Effector CD8-positive, alpha-beta T cell (primary cell): ENCODE measurements around the gene EEF1AKMT3.
"Not testable (repeated sequence)": the region's sequence is repeated elsewhere in the genome, so short reads cannot be mapped to it uniquely, and the experiment has no call there.

Source experiments
- DNase-seq: peaks from one replicate; lab custom pipeline; 2025; lab: John Stamatoyannopoulos, UW

EEF1AKMT3 gene

DNA sequence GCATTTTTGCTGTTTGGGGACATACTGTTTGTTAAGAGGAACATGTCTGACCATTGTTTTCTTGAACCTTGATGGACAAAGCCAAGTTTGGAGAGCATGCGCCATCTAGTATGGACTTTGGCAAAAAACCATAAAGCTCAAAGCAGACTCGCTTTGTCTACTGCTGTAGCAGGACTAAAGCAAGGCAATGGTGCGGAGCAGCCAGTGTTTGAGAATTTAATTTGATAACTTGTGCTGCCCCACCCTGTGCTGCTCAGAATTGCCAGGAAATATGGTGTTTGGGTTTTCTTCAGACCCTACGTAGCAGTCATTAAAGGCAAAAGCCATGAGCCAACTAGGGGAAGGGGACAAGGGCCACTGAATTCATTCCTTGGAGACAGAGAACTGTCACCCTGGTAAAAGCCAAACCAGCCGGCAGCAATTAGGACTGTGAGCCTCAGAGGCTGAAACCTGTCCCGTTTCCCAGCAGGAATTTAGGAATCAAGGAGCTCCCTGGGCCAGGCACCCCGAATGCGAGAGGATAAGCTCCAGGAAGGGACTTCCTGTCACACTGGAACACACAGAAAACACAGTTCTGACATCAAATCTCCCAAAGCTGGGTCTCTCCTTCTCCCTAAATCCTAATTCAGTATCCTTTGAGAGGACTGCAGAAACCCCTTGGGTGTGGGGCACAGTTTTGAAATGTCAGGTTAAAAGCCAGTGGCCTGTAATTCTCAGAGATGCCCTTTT lies 45.0 kb downstream of the EEF1AKMT3 start:
- DNase-seq = no peak

DNA sequence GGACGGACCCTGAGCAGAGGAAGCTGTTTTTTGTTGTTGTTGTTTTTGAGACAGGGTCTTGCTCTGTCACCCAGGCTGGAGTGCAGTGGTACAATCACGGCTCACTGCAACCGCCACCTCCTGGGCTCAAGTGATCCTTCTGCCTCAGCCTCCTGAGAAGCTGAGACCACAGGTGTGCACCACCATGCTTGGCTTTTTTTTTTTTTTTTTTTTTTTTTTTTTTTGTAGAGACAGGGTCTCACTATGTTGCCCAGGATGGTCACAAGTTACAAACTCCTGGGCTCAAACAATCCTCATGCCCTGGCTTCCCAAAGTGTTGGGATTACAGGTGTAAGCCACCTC lies 45.5 kb downstream of the EEF1AKMT3 start:
- DNase-seq = not testable (repeated sequence)

DNA sequence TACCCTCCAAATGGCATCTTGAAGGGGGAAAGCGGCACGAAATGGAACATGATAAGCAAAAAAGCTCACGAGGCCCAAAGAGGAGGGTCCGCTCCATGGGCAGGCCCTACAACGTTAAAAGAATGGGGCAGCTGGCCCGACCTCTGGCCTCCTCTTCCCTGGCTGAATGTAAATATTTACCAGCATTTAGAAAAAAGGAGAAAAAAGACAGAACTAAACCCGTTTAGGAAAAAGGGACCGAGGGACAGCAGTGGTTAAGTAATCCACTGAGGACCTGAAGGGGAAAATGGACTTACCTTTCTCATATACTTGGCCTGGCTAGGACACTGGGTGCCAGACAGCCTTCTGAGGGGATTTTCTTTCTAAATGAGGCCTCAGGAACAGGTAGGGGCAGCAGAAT lies 47.7 kb downstream of the EEF1AKMT3 start:
- not testable (repeated sequence) for DNase-seq

DNA sequence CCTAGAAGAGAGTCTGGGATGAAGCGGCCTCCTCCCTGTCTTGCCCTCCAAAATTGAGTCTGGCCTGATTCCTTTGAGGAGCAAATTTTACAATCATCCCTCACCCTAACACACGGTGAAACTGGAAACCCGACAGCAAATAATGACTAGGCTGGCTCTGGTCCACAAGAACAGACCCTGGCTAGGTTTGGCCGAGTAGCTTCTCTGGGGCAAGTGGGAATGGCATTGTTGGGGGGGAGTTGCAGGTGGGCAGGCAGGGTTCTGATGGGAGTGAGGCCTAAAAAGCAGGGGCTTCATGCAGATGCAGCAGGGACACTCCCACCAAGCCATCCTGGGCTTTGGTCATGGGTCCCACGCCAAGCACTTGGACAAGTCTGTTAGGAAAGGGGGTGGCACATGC lies 48.6 kb downstream of the EEF1AKMT3 start:
- DNase-seq = not testable (repeated sequence)

DNA sequence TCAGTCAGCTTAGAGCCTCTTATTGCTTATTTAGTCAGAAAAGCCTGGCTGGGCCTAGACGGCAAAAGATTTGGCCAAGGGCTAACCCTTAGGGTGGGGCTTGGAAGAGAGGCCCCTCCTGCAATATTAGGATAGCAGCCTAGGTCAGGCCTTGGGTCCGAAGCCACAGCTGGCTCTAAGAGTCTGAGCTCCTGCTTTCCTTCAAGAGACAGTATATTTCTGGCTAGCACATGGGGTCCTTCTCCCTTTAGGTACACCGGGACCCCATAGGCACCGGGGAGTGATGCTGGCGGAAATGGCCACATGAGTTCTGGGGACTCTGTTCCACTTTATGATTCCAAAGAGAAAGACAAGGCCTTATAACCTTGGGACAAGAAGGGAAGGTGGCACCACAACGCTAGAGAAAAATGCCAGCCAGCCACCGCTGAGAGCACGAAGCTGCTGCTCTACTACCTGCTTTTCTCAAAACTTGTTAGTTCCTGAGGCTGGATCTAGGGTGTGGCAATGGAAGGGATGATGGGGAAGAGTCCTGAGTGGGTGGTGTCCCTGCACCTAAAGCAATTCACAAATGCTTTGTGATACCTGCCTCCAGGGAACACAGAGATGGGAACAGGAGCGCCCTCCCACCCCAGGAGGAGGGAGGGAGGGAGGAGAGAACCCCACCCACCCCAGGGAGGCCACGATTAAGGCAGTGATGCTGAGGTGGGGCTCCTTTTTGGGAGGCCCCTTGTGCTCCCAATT lies 49.2 kb downstream of the EEF1AKMT3 start:
- no peak for DNase-seq

DNA sequence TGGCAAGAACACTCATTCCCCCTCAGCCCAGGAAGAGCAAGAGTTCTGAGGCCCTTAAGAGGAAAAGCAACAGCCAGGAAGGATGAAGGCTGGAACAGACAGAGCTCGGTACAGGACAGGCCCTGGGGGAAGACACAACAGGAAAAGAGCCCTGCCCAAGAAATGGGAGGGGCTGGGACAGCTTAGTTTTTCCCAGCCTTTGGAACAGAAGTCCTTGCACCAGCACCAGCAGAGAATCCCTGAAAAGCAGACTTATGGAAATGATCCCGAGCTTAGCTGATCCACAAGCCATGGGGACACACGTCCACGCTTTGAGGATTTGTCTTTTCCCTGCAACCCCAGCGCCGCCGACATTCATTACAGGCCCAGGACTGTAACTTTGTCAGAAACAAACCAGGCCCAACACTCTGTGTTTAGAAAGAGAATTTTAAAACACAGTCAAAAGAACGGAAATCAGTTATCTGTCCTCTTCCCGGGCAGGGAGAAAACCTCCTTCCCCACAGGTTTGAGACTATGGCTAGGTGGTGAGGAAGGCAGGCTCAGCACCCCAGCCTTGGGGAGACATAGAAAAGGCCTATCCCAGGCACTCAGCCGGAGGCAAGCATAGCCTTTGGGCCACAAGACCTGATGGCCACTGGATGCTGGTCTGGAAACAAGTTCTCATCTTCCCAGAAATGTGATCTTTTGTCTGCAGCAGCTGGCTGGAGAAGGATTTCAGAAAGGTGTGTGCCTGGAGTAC lies 50.1 kb downstream of the EEF1AKMT3 start:
- no peak for DNase-seq

DNA sequence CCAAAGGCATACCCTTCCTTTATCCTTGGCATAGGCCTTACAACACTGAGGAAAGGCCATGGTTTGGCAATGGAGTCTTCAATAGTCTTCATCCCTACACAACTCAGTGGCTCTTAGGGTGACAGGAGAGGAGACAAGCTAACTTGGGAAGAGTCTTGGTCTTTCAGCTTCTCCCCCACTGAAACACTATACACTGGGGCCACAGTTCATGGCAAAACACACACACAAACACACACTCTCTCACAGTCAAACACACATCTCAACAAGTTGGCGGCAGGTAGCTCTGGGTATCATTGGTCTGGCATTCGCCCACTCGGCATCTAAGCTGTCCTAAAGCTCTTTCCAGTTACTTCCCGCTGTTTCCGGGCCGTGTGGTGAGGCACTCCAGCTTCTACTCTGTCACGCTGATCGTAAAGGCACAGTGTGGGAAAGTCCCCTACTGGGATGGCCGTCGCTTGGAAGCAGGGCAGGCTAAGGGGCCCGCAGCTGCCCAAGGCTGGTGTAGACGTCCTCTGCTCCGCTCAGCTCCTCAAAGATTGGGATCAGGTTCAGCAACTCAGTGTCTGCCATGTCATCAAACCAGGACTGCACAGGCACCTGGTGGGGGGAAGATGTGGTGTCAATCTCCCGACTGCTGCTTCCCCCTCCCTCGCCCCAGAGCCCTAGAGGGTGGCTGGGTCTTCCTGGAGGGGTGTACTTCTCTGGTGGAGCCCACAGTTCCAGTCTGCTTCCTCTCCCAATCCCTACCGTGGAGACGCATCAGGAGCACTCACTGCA lies 50.9 kb downstream of the EEF1AKMT3 start:
- DNase-seq = no peak

DNA sequence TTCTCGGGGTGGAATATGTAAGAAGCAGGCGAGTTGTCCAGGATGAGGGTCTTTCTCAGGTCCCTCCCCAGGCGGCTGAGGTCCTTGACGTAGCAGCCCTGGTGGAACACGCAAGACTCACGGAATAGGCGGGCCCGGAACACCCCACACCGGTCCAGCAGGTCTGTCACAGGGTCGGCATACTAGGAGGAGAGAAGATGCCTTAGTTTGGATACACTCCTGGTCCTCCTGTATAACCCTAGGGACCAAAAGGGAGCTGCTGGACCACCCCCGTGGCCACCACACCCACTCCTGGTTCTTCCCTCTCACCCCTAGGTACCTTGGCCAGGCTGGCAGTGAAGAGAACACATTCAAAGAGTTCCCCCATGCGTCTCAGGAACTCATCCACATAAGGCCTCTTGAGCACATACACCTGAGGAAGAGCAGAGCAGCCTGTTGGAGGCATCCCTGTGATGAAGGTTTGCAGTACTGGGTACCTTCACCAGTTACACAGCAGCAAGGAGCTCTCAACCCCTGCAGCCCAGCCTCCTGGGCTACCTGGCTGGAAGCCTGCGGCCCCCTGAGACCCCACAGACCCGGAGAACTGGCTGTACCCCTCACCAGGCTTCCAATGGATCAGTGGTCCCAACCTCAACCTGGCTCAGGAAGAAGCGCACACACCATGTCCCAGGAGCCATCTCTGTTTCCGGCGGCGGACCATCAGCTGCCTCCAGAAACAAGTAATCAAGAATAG lies 51.7 kb downstream of the EEF1AKMT3 start:
- DNase-seq = no peak

DNA sequence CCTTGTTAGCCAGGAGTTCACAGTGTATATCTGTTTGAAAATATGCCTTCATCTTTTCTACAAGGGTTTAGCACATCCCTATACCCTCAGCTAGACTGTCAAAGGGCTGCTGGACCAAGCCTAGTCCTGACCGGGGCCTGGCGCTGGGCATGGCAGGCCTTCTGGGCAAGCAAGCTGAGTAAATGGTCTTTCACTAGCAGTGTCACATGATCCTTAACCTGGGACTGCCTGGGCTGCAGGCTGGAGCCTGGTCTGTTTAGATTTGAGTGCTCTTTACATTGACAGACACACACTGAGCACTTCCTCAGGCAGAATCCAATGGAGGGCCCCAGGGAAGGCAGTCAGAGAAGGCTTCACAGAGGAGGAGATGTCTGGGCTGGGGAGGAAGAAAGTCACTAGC lies 53.0 kb downstream of the EEF1AKMT3 start:
- no peak for DNase-seq

DNA sequence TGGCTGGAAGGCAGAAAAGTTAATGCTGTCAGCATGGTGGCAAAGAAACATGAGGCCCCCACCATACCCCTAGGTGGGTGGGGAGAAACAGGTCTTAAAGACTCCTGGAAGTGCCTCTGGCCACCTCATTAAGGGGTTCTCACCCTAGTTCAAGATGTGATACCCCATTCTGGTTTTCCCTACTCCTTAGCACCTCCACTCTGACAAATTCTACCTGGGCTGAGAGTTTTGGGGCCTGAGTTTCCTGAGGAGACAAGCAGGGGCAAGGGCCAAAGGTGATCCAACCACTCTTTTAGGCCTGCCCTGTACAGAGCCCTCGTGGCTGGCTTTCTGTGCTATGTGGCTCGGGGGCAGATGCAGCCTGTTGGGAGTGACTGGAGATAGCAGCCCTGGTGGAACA lies 54.0 kb downstream of the EEF1AKMT3 start:
- DNase-seq = no peak

DNA sequence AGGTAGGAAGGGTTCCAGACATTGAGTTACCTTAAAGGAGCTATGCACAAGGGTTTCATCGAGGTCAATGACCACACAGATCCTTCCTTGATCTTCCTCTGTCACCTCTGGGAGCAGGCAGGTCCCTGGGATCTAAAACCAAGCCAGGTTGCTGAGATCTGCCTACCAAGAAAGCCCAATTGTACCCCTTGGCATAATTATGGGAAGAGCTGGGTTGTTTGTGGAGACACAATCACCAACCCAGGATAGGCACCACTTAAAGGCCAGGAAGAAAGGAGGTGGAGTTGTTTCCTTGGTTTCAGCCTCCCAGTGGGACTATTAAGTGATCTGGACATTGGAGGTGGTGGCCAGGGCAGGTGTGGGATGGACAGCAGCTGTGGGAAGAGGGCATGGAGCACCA lies 54.6 kb downstream of the EEF1AKMT3 start:
- DNase-seq = no peak

DNA sequence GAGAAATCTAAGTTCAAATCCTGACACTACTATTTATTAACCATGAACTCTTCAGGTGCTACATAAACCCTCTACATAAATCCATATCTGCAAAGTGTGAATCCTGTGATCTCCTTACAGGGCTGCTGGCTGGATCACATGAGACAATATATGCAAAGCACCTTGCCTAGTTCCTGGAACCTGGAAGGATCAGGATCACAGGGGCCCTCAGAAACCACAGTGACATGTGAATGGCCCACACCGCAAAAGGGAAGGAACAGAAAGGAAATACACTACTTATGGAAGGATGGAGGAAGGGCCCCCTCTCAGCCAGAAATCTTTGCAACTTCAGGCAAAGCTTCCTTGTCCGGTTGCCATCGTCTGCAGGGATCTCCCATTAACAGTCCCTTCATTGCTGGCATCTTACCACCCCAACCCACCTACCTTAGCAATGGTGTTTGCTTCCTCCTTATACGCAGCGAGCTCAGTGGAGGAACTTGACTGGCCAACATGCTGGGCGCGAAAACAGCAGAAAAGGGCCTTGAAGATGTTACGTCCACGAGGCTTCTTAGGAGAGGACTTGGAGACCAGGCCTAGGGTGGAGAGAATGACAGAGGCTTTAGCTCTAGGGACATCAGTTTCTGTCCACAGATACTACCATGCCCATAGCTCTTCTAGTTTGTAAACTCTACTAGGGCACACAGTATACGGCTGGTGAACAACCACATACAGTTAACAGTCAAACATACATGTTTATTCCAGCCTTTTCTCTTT lies 56.8 kb downstream of the EEF1AKMT3 start:
- no peak for DNase-seq

DNA sequence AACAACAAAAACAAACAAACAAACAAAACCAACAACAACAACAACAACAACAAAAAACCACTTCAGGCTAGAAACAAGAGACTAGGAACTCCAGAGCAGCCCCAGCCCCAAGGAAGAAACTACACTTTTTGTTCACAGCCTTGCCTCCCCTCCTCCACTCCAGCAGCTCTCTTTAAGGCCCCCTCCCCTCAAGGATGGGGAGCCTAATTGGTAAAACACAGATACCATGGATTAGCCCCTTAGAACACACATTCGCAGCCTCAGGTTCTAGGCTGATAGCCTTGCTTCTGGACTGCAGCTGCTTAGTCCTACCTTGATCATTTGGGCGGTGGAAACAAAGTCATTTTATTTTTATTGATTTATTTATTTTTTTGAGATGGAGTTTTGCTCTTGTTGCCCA lies 58.0 kb downstream of the EEF1AKMT3 start:
- DNase-seq = no peak
